Measurements from ENCODE around the gene GALNS. TPM values are rescaled to one million over a fixed set of nuclear protein-coding genes. Genes with fewer than 3 reads are reported as not detected.
A peak's percentile ranks its signal among the peaks of the same experiment; 100 is the strongest.

Gene GALNS
- total and polyA plus RNA-seq, 2 of the 13 experiments (the other 11 are each of a cell fraction or from before 2014, with no cell fraction given), result 9.2 to 9.8 TPM

DNA sequence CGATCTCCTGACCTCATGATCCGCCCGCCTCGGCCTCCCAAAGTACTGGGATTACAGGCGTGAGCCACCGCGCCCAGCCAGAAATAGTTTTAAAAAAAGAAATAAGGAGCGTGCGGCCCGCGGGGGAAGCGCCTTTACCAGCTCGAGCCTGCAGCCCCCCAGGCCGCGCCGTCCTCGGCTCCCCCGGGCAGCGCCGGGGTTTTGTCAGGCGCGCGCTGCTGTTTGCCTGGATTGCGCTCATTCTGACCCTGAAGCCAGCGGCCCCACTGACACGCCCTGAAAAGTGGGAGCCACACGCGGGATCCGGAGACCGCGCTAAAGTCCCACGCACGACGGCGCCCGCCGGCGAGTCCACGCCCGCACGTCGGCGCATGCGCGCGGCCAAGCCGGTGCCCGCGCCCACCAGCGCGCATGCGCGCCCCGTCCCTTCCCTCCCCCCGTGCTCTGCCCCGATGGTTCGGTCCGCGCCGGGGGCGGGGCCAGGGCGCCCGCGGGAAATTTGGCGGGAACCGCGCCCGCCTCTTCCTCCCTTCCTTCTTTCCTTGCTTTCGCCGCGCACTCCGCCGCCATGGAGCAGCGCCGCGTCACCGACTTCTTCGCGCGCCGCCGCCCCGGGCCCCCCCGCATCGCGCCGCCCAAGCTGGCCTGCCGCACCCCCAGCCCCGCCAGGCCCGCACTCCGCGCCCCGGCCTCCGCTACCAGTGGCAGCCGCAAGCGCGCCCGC is 53.3 kb downstream of the GALNS start, which contains the start of gene CDT1 (continued):
- TF ChIP-seq CEBPZ (IDR thresholded peaks at IDR 0.05; ENCODE audit: low read length), result no peak
- no peak for TF ChIP-seq HIC2 (CRISPR knock-in tag; IDR thresholded peaks at IDR 0.05; ENCODE audit: low read depth)
- TF ChIP-seq NCOA1 (CRISPR knock-in tag; IDR thresholded peaks at IDR 0.05), result no peak
- TF ChIP-seq HHEX (CRISPR knock-in tag; IDR thresholded peaks at IDR 0.05), result no peak
- no peak; the same call in 1 of the 2 replicates for TF ChIP-seq KMT2A (CRISPR knock-in tag; IDR thresholded peaks at IDR 0.05)
- 0 out of 2 replicates have a peak, but pooled peaks have one; percentile 49 for TF ChIP-seq PITX1 (CRISPR knock-in tag; IDR thresholded peaks at IDR 0.05)
- no peak for TF ChIP-seq SCMH1 (CRISPR knock-in tag; IDR thresholded peaks at IDR 0.05; ENCODE audit: borderline replicate concordance)
- peak; percentile 94; the same call in 1 of the 2 replicates for TF ChIP-seq E2F2 (CRISPR knock-in tag; IDR thresholded peaks at IDR 0.05; ENCODE audit: borderline replicate concordance)
- TF ChIP-seq REPIN1 (CRISPR knock-in tag; IDR thresholded peaks at IDR 0.05; ENCODE audit: borderline replicate concordance, low read depth), result no peak
- no peak for TF ChIP-seq IKZF1 (IDR thresholded peaks at IDR 0.05)
- TF ChIP-seq SALL1 (CRISPR knock-in tag; IDR thresholded peaks at IDR 0.05), result peak; percentile 83
- peak; percentile 39; the same call in 1 of the 2 replicates for TF ChIP-seq NCOA2 (CRISPR knock-in tag; IDR thresholded peaks at IDR 0.05)
- TF ChIP-seq ZNF780A (CRISPR knock-in tag; IDR thresholded peaks at IDR 0.05), result no peak
- no peak for TF ChIP-seq ZNF337 (CRISPR knock-in tag; IDR thresholded peaks at IDR 0.05; ENCODE audit: borderline replicate concordance, low read depth)
- no peak for TF ChIP-seq SNAPC5 (CRISPR knock-in tag; IDR thresholded peaks at IDR 0.05; ENCODE audit: borderline replicate concordance)
- peak; percentile 60; the same call in 1 of the 2 replicates for TF ChIP-seq MEIS2 (CRISPR knock-in tag; IDR thresholded peaks at IDR 0.05)
- peak; percentile 50 for TF ChIP-seq SAFB2 (CRISPR knock-in tag; IDR thresholded peaks at IDR 0.05; ENCODE audit: borderline replicate concordance, low read depth)
- TF ChIP-seq ZNF326 (CRISPR knock-in tag; IDR thresholded peaks at IDR 0.05; ENCODE audit: borderline replicate concordance), result no peak
- 0 out of 2 replicates have a peak, but pooled peaks have one; percentile 15 for TF ChIP-seq NFYC (CRISPR knock-in tag; IDR thresholded peaks at IDR 0.05)
- no peak for TF ChIP-seq SNAPC2 (CRISPR knock-in tag; IDR thresholded peaks at IDR 0.05)
- no peak for TF ChIP-seq HOXA7 (CRISPR knock-in tag; IDR thresholded peaks at IDR 0.05)
- no peak for TF ChIP-seq ZFP37 (CRISPR knock-in tag; IDR thresholded peaks at IDR 0.05; ENCODE audit: borderline replicate concordance)
